Measurements from ENCODE around the gene ETV4.
A peak's percentile ranks its signal among the peaks of the same experiment; 100 is the strongest.

ETV4 gene

GRCh38 chr17:43546319-43547188, at the start of gene ETV4:
ETV4 (minus strand) TSS chr17:43546340; CDS start chr17:43545617, 723 bp downstream.
- DNase-seq: peak; percentile 86

- DNase-seq: no peak
Measured at GRCh38 chr17:43595466-43595865, 49.3 kb upstream of the ETV4 start.

GRCh38 chr17:43591779-43592562, 45.8 kb upstream of the ETV4 start:
- DNase-seq: no peak

GRCh38 chr17:43591001-43591400, 44.9 kb upstream of the ETV4 start:
- no peak for DNase-seq

GRCh38 chr17:43588664-43589435, 42.7 kb upstream of the ETV4 start:
- no peak for DNase-seq

GRCh38 chr17:43588121-43588520, 42.0 kb upstream of the ETV4 start:
- DNase-seq: no peak

GRCh38 chr17:43587647-43588046, 41.5 kb upstream of the ETV4 start:
- no peak for DNase-seq

- DNase-seq: no peak
Measured at GRCh38 chr17:43584666-43585102, 38.5 kb upstream of the ETV4 start.

GRCh38 chr17:43583332-43583731, 37.2 kb upstream of the ETV4 start:
- no peak for DNase-seq

GRCh38 chr17:43581613-43582012, 35.5 kb upstream of the ETV4 start:
- DNase-seq: no peak

GRCh38 chr17:43581130-43581529, 35.0 kb upstream of the ETV4 start:
- no peak for DNase-seq

GRCh38 chr17:43579566-43580140, 33.5 kb upstream of the ETV4 start:
- DNase-seq: no peak

GRCh38 chr17:43578699-43579565, 32.8 kb upstream of the ETV4 start:
- peak; percentile 5 for DNase-seq

- no peak for DNase-seq
Measured at GRCh38 chr17:43578404-43578698, 32.2 kb upstream of the ETV4 start.

- DNase-seq: no peak
Measured at GRCh38 chr17:43577664-43578403, 31.7 kb upstream of the ETV4 start.

GRCh38 chr17:43576563-43577229, 30.6 kb upstream of the ETV4 start:
- DNase-seq: peak; percentile 51

- no peak for DNase-seq
Measured at GRCh38 chr17:43574896-43575525, 28.9 kb upstream of the ETV4 start.

GRCh38 chr17:43574348-43574747, 28.2 kb upstream of the ETV4 start:
- DNase-seq: no peak

- DNase-seq: no peak
Measured at GRCh38 chr17:43573579-43574321, 27.6 kb upstream of the ETV4 start.

Measured in NCI-H2171 treated with DMSO at 0.1 percent for 48 hours (cell line).